ENCODE results near the gene DLEU7. TPM values are rescaled to one million over a fixed set of nuclear protein-coding genes. Genes with fewer than 3 reads are reported as not detected.

Gene DLEU7
- total and polyA plus RNA-seq, 2 donors (not counting 1 experiment from before 2014, with no cell fraction given) = 0.07 to 0.25 TPM

- WGBS (ENCODE audit: insufficient coverage) = 98% methylated on average over 5 of the region's 8 CpGs
- POLR2A ChIA-PET = no interaction called here
- CTCF ChIA-PET = interaction anchor here (0.8 to 4.8 kb wide), 2 partner anchors 114 to 1190 kb away, joined by 3 to 66 read pairs; no protein-coding TSS in a partner anchor
- H4K20me1 ChIP-seq (ENCODE audit: control insufficient read depth, insufficient read depth, low read length, poor library complexity, severe bottlenecking) = no peaks in the 10 kb centered on the region
- Mint-ChIP-seq H3K27ac (peak overlapping the region; percentile 10), H3K9me3 (ENCODE audit: insufficient read depth) (no peaks in the 10 kb centered on the region), H3K4me3 (no peak overlapping the region), H3K4me1 (peaks cover 62% of the 10 kb centered on the region), H3K27me3 (no peaks in the 10 kb centered on the region)
- no peak overlapping the region for H3K27ac ChIP-seq (ENCODE audit: low read length in 2 of 2)
- ATAC-seq (ENCODE audit: low read depth) (no peak), DNase-seq (no peak)
- no peaks in the 10 kb centered on the region for H3K36me3 ChIP-seq (replicated peaks in 1 of 2; ENCODE audit: control extremely low read depth in 1 of 2, control insufficient read depth in 1 of 2, extremely low read depth in 1 of 2, insufficient read depth in 2 of 2, low read length in 1 of 2)
- no peak overlapping the region for H3K4me2 ChIP-seq (replicated peaks; ENCODE audit: low read depth, low read length, poor library complexity, severe bottlenecking)
- H3K9ac ChIP-seq (ENCODE audit: low read length) = no peak overlapping the region
- no peak for TF ChIP-seq EZH2 (IDR thresholded peaks at IDR 0.05; ENCODE audit: borderline replicate concordance, insufficient read depth, low read depth, low read length, poor library complexity, severe bottlenecking)
- TF ChIP-seq CTCF (IDR thresholded peaks at IDR 0.05) = no peak
- intact Hi-C loops (cut with micrococcal nuclease) = no loop called here
- H3K79me2 ChIP-seq (ENCODE audit: control insufficient read depth, insufficient read depth, low read length) = no peaks in the 10 kb centered on the region
- H3K4me1 ChIP-seq (ENCODE audit: control insufficient read depth in 2 of 2, insufficient read depth in 2 of 2, low read length in 2 of 2) = peaks cover 48 to 49% of the 10 kb centered on the region in 2 donors
- no peak overlapping the region for H3K4me3 ChIP-seq (ENCODE audit: control extremely low read depth in 1 of 5, extremely low read depth in 1 of 5, insufficient read depth in 1 of 5, low read depth in 2 of 5, low read length in 4 of 5)
- peaks cover 0 to 2% (median 0%) of the 10 kb centered on the region in 3 donors for H3K9me3 ChIP-seq (ENCODE audit: control extremely low read depth in 1 of 3, control insufficient read depth in 2 of 3, insufficient read depth in 1 of 3, low read length in 2 of 3)
- no peak overlapping the region for H2AFZ ChIP-seq (ENCODE audit: insufficient read depth, low read depth, low read length, poor library complexity, severe bottlenecking)
- no peaks in the 10 kb centered on the region for H3K27me3 ChIP-seq (replicated peaks in 1 of 4; ENCODE audit: control extremely low read depth in 1 of 4, control insufficient read depth in 3 of 4, insufficient read depth in 4 of 4, low read length in 3 of 4)
These were observed 46.4 kb downstream of the DLEU7 start for GRCh38 chr13:50797091-50797490.

- Mint-ChIP-seq H3K27ac (peak overlapping the region; percentile 10), H3K4me1 (peaks cover 59% of the 10 kb centered on the region), H3K4me3 (no peak overlapping the region), H3K9me3 (ENCODE audit: insufficient read depth) (no peaks in the 10 kb centered on the region), H3K27me3 (no peaks in the 10 kb centered on the region)
- peaks cover 44 to 45% of the 10 kb centered on the region in 2 donors for H3K4me1 ChIP-seq (ENCODE audit: control insufficient read depth in 2 of 2, insufficient read depth in 2 of 2, low read length in 2 of 2)
- ATAC-seq (ENCODE audit: low read depth) (no peak), DNase-seq (no peak)
- no peak overlapping the region for H3K4me2 ChIP-seq (replicated peaks; ENCODE audit: low read depth, low read length, poor library complexity, severe bottlenecking)
- intact Hi-C loops (cut with micrococcal nuclease) = no loop called here
- no peaks in the 10 kb centered on the region for H3K27me3 ChIP-seq (replicated peaks in 1 of 4; ENCODE audit: control extremely low read depth in 1 of 4, control insufficient read depth in 3 of 4, insufficient read depth in 4 of 4, low read length in 3 of 4)
- no peak overlapping the region for H3K9ac ChIP-seq (ENCODE audit: low read length)
- H3K4me3 ChIP-seq (ENCODE audit: control extremely low read depth in 1 of 5, extremely low read depth in 1 of 5, insufficient read depth in 1 of 5, low read depth in 2 of 5, low read length in 4 of 5) = no peak overlapping the region
- peak overlapping the region; percentile 2 for H2AFZ ChIP-seq (ENCODE audit: insufficient read depth, low read depth, low read length, poor library complexity, severe bottlenecking)
- peaks cover 0 to 2% (median 0%) of the 10 kb centered on the region in 3 donors for H3K9me3 ChIP-seq (ENCODE audit: control extremely low read depth in 1 of 3, control insufficient read depth in 2 of 3, insufficient read depth in 1 of 3, low read length in 2 of 3)
- ChIA-PET POLR2A (no interaction called here), CTCF (no interaction called here)
- no peaks in the 10 kb centered on the region for H4K20me1 ChIP-seq (ENCODE audit: control insufficient read depth, insufficient read depth, low read length, poor library complexity, severe bottlenecking)
- H3K27ac ChIP-seq (ENCODE audit: low read length in 2 of 2) = no peak overlapping the region
- no CpG with 5 or more reads among the region's 1 CpG for WGBS (ENCODE audit: insufficient coverage)
- TF ChIP-seq CTCF (IDR thresholded peaks at IDR 0.05) (no peak), EZH2 (IDR thresholded peaks at IDR 0.05; ENCODE audit: borderline replicate concordance, insufficient read depth, low read depth, low read length, poor library complexity, severe bottlenecking) (no peak)
- no peaks in the 10 kb centered on the region for H3K36me3 ChIP-seq (replicated peaks in 1 of 2; ENCODE audit: control extremely low read depth in 1 of 2, control insufficient read depth in 1 of 2, extremely low read depth in 1 of 2, insufficient read depth in 2 of 2, low read length in 1 of 2)
- no peaks in the 10 kb centered on the region for H3K79me2 ChIP-seq (ENCODE audit: control insufficient read depth, insufficient read depth, low read length)
These were observed 47.0 kb downstream of the DLEU7 start for GRCh38 chr13:50796463-50796862.
